ENCODE data around the gene NPBWR2.
A peak's percentile ranks its signal among the peaks of the same experiment; 100 is the strongest.

Gene NPBWR2

GRCh38 chr20:64062596-64063388, 44.6 kb downstream of the NPBWR2 start, which contains the start of gene TCEA2 (continued):
- no peak for TF ChIP-seq ZNF558 (tag by site-specific recombination; IDR thresholded peaks at IDR 0.05)
- no peak for TF ChIP-seq ZNF248 (tag by site-specific recombination; IDR thresholded peaks at IDR 0.05)
- TF ChIP-seq ZNF354C (tag by site-specific recombination; IDR thresholded peaks at IDR 0.05; ENCODE audit: borderline replicate concordance, low read depth), result no peak
- TF ChIP-seq KLF17 (tag by site-specific recombination; IDR thresholded peaks at IDR 0.05), result peak; percentile 50; the same call in 1 of the 2 replicates
- TF ChIP-seq ZBTB26 (tag by site-specific recombination; optimal IDR thresholded peaks at IDR 0.05), result peak; percentile 92
- peak; percentile 44; the same call in 1 of the 2 replicates for TF ChIP-seq ZBTB48 (tag by site-specific recombination; IDR thresholded peaks at IDR 0.05)
- peak; percentile 72 for TF ChIP-seq ZBTB6 (tag by site-specific recombination; IDR thresholded peaks at IDR 0.05)
- TF ChIP-seq ZNF133 (tag by site-specific recombination; IDR thresholded peaks at IDR 0.05), result no peak
- peak; percentile 59 for TF ChIP-seq PATZ1 (tag by site-specific recombination; IDR thresholded peaks at IDR 0.05)
- TF ChIP-seq ZNF596 (tag by site-specific recombination; IDR thresholded peaks at IDR 0.05), result no peak
- no peak for TF ChIP-seq ZNF510 (tag by site-specific recombination; IDR thresholded peaks at IDR 0.05; ENCODE audit: insufficient replicate concordance)
- peak; percentile 68 for TF ChIP-seq ZBTB10 (tag by site-specific recombination; IDR thresholded peaks at IDR 0.05)
- TF ChIP-seq ZNF76 (tag by site-specific recombination; IDR thresholded peaks at IDR 0.05; ENCODE audit: borderline replicate concordance, low read depth), result peak; percentile 99
- no peak for TF ChIP-seq ZNF366 (tag by site-specific recombination; conservative IDR thresholded peaks at IDR 0.05)
- TF ChIP-seq KLF7 (tag by site-specific recombination; IDR thresholded peaks at IDR 0.05; ENCODE audit: borderline replicate concordance), result peak; percentile 76; the same call in 1 of the 2 replicates
- no peak for TF ChIP-seq ZNF658 (tag by site-specific recombination; IDR thresholded peaks at IDR 0.05)
- TF ChIP-seq ZBTB44 (tag by site-specific recombination; IDR thresholded peaks at IDR 0.05), result 0 out of 2 replicates have a peak, but pooled peaks have one; percentile 8
- TF ChIP-seq SP2 (tag by site-specific recombination; IDR thresholded peaks at IDR 0.05), result peak; percentile 26; the same call in 1 of the 2 replicates
- peak; percentile 81 for TF ChIP-seq ZXDB (tag by site-specific recombination; IDR thresholded peaks at IDR 0.05)
- TF ChIP-seq WT1 (tag by site-specific recombination; IDR thresholded peaks at IDR 0.05), result peak; percentile 30; the same call in 1 of the 2 replicates
- peak; percentile 65 for TF ChIP-seq PRDM10 (tag by site-specific recombination; IDR thresholded peaks at IDR 0.05)
